Measurements from ENCODE around the gene YY1.
"Not testable (repeated sequence)": the region's sequence is repeated elsewhere in the genome, so short reads cannot be mapped to it uniquely, and the experiment has no call there.

YY1 gene

GRCh38 chr14:100309028-100309737, 70.2 kb downstream of the YY1 start:
- peaks cover under 1% of the 10 kb centered on the region; the same call in 1 of the 2 replicates for H3K36me3 ChIP-seq (ENCODE audit: insufficient read depth, low read length)
- no peak overlapping the region for H3K9ac ChIP-seq (ENCODE audit: low read depth, low read length)
- H3K4me1 ChIP-seq (ENCODE audit: insufficient read depth, low read length): peaks cover 27% of the 10 kb centered on the region; the same call in 1 of the 2 replicates
- no peaks in the 10 kb centered on the region for H3K9me3 ChIP-seq (ENCODE audit: control insufficient read depth, insufficient read depth, low read length)

- not testable (repeated sequence) for H3K9me3 ChIP-seq (ENCODE audit: control insufficient read depth, insufficient read depth, low read length); H3K36me3 ChIP-seq (ENCODE audit: insufficient read depth, low read length); H3K9ac ChIP-seq (ENCODE audit: low read depth, low read length)
- peaks cover 22% of the 10 kb centered on the region; the same call in 1 of the 2 replicates for H3K4me1 ChIP-seq (ENCODE audit: insufficient read depth, low read length)
Measured at GRCh38 chr14:100312110-100312876, 73.3 kb downstream of the YY1 start.

GRCh38 chr14:100312877-100313400, 74.0 kb downstream of the YY1 start:
- peaks cover 18% of the 10 kb centered on the region; the same call in 1 of the 2 replicates for H3K4me1 ChIP-seq (ENCODE audit: insufficient read depth, low read length)
- no peaks in the 10 kb centered on the region for H3K9me3 ChIP-seq (ENCODE audit: control insufficient read depth, insufficient read depth, low read length)
- no peaks in the 10 kb centered on the region for H3K36me3 ChIP-seq (ENCODE audit: insufficient read depth, low read length)
- no peak overlapping the region for H3K9ac ChIP-seq (ENCODE audit: low read depth, low read length)

GRCh38 chr14:100313464-100314230, 74.7 kb downstream of the YY1 start:
- no peak overlapping the region for H3K9ac ChIP-seq (ENCODE audit: low read depth, low read length)
- no peaks in the 10 kb centered on the region for H3K36me3 ChIP-seq (ENCODE audit: insufficient read depth, low read length)
- no peaks in the 10 kb centered on the region for H3K9me3 ChIP-seq (ENCODE audit: control insufficient read depth, insufficient read depth, low read length)
- peaks cover 15% of the 10 kb centered on the region; the same call in 1 of the 2 replicates for H3K4me1 ChIP-seq (ENCODE audit: insufficient read depth, low read length)

GRCh38 chr14:100314724-100315123, 75.8 kb downstream of the YY1 start:
- Histone ChIP-seq H3K9ac (ENCODE audit: low read depth, low read length) (no peak overlapping the region), H3K4me1 (ENCODE audit: insufficient read depth, low read length) (peaks cover 13% of the 10 kb centered on the region; the same call in 1 of the 2 replicates), H3K36me3 (ENCODE audit: insufficient read depth, low read length) (no peaks in the 10 kb centered on the region), H3K9me3 (ENCODE audit: control insufficient read depth, insufficient read depth, low read length) (no peaks in the 10 kb centered on the region)

GRCh38 chr14:100317389-100317788, 78.4 kb downstream of the YY1 start:
- H3K36me3 ChIP-seq (ENCODE audit: insufficient read depth, low read length): no peaks in the 10 kb centered on the region

GRCh38 chr14:100317912-100318808, 79.2 kb downstream of the YY1 start:
- H3K36me3 ChIP-seq (ENCODE audit: insufficient read depth, low read length): no peaks in the 10 kb centered on the region
- no peak overlapping the region for H3K9ac ChIP-seq (ENCODE audit: low read depth, low read length)
- H3K4me1 ChIP-seq (ENCODE audit: insufficient read depth, low read length): no peaks in the 10 kb centered on the region; the same call in 1 of the 2 replicates
- H3K9me3 ChIP-seq (ENCODE audit: control insufficient read depth, insufficient read depth, low read length): no peaks in the 10 kb centered on the region

More at GRCh38 chr14:100317389-100317788, 78.4 kb downstream of the YY1 start:
- peaks cover 3% of the 10 kb centered on the region; the same call in 1 of the 2 replicates for H3K4me1 ChIP-seq (ENCODE audit: insufficient read depth, low read length)
- no peaks in the 10 kb centered on the region for H3K9me3 ChIP-seq (ENCODE audit: control insufficient read depth, insufficient read depth, low read length)
- no peak overlapping the region for H3K9ac ChIP-seq (ENCODE audit: low read depth, low read length)

- H3K4me1 ChIP-seq (ENCODE audit: insufficient read depth, low read length): no peaks in the 10 kb centered on the region; the same call in 1 of the 2 replicates
- no peaks in the 10 kb centered on the region for H3K36me3 ChIP-seq (ENCODE audit: insufficient read depth, low read length)
- H3K9me3 ChIP-seq (ENCODE audit: control insufficient read depth, insufficient read depth, low read length): no peaks in the 10 kb centered on the region
- no peak overlapping the region for H3K9ac ChIP-seq (ENCODE audit: low read depth, low read length)
Measured at GRCh38 chr14:100320157-100320856, 81.4 kb downstream of the YY1 start.

- no peak overlapping the region for H3K9ac ChIP-seq (ENCODE audit: low read depth, low read length)
- H3K4me1 ChIP-seq (ENCODE audit: insufficient read depth, low read length): no peaks in the 10 kb centered on the region; the same call in 1 of the 2 replicates
- H3K9me3 ChIP-seq (ENCODE audit: control insufficient read depth, insufficient read depth, low read length): no peaks in the 10 kb centered on the region
- H3K36me3 ChIP-seq (ENCODE audit: insufficient read depth, low read length): no peaks in the 10 kb centered on the region
Measured at GRCh38 chr14:100321473-100322137, 82.7 kb downstream of the YY1 start.

GRCh38 chr14:100322138-100322957, 83.4 kb downstream of the YY1 start:
- H3K9ac ChIP-seq (ENCODE audit: low read depth, low read length): no peak overlapping the region
- H3K4me1 ChIP-seq (ENCODE audit: insufficient read depth, low read length): no peaks in the 10 kb centered on the region; the same call in 1 of the 2 replicates
- H3K36me3 ChIP-seq (ENCODE audit: insufficient read depth, low read length): no peaks in the 10 kb centered on the region
- H3K9me3 ChIP-seq (ENCODE audit: control insufficient read depth, insufficient read depth, low read length): no peaks in the 10 kb centered on the region

GRCh38 chr14:100323121-100323941, 84.4 kb downstream of the YY1 start, which contains the start of gene SLC25A47:
Gene SLC25A47 (plus strand): TSS chr14:100323339. CDS start chr14:100323415, 76 bp downstream.
- Histone ChIP-seq H3K9me3 (ENCODE audit: control insufficient read depth, insufficient read depth, low read length) (no peaks in the 10 kb centered on the region), H3K4me1 (ENCODE audit: insufficient read depth, low read length) (no peaks in the 10 kb centered on the region; the same call in 1 of the 2 replicates), H3K36me3 (ENCODE audit: insufficient read depth, low read length) (no peaks in the 10 kb centered on the region), H3K9ac (ENCODE audit: low read depth, low read length) (no peak within 1 kb of the TSS)
